Fibroblast of villous mesenchyme (primary cell): ENCODE measurements around the gene COL8A2. TPM values are rescaled to one million over a fixed set of nuclear protein-coding genes. Genes with fewer than 3 reads are reported as not detected.
"Not testable (repeated sequence)": the region's sequence is repeated elsewhere in the genome, so short reads cannot be mapped to it uniquely, and the experiment has no call there.

Experiments used
- DNase-seq: peaks from one replicate; pipeline ENCODE4 v3.0.0-alpha.2; 2010; ENCODE audit warnings: low read depth
- H3K4me3 ChIP-seq: 2 replicates; pipeline ENCODE4 v1.5.1; 2011; ENCODE audit warnings: low read depth, mild to moderate bottlenecking, low read length
- CTCF ChIP-seq: IDR thresholded peaks from 2 replicates; pipeline ENCODE4 v1.5.1; 2012; ENCODE audit warnings: low read depth, mild to moderate bottlenecking, low read length; ENCODE audit not compliant: insufficient read depth
- total RNA-seq: library from RNA; depleted of rRNA; stranded (reverse); fragments of >200 nt; gene quantifications from 2 replicates; pipeline ENCODE4 v1.2.3, GENCODE V29; 2012

The COL8A2 gene
- total RNA-seq, 1 donor: 4.7 TPM

GRCh38 chr1:36161641-36162531 lies 36.9 kb upstream of the COL8A2 start:
- no peak for DNase-seq
- TF ChIP-seq CTCF: no peak
- peak overlapping the region; percentile 53 for H3K4me3 ChIP-seq

GRCh38 chr1:36160949-36161485 lies 36.0 kb upstream of the COL8A2 start:
- peak; percentile 48 for TF ChIP-seq CTCF
- peak; percentile 64 for DNase-seq

GRCh38 chr1:36160388-36160948 lies 35.4 kb upstream of the COL8A2 start:
- DNase-seq: no peak
- no peak for TF ChIP-seq CTCF
- H3K4me3 ChIP-seq: peak overlapping the region; percentile 53

More at GRCh38 chr1:36160949-36161485, 36.0 kb upstream of the COL8A2 start:
- peak overlapping the region; percentile 53 for H3K4me3 ChIP-seq

- DNase-seq: no peak
- no peak overlapping the region for H3K4me3 ChIP-seq
- TF ChIP-seq CTCF: no peak
Measured at GRCh38 chr1:36159614-36160387, 34.8 kb upstream of the COL8A2 start.

GRCh38 chr1:36158827-36159252 lies 33.8 kb upstream of the COL8A2 start:
- not testable (repeated sequence) for DNase-seq
- peak overlapping the region; percentile 97 for H3K4me3 ChIP-seq

- peak overlapping the region; percentile 97 for H3K4me3 ChIP-seq
- no peak for DNase-seq
- no peak for TF ChIP-seq CTCF
Measured at GRCh38 chr1:36157973-36158826, 33.2 kb upstream of the COL8A2 start.
